ENCODE data around the gene PPP1R14B. TPM values are rescaled to one million over a fixed set of nuclear protein-coding genes. Genes with fewer than 3 reads are reported as not detected.

The PPP1R14B gene
- total RNA-seq, 1 donor from 2014 or later, result 111 TPM

DNA sequence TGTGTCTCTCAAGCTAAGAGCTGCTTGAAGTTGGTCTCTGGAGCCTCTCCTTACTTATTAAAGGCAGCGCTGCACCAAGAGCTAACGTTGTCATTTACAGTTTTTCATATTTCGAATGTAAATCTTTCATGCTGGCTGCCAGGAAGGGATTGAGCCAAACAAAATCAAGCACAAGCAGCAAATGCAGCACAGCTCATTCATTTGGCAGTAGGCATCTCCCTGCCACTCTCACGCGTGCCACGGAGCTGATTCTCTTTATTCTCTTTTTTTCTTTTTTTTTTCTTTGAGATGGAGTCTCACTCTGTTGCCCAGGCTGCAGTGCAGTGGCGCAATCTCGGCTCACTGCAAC is 13.8 kb downstream of the PPP1R14B start:
- intact Hi-C loops (cut with micrococcal nuclease), result loop anchor here (5.0 kb wide), 1 partner anchor 551 kb away; the partner anchor contains the start of gene RTN3

DNA sequence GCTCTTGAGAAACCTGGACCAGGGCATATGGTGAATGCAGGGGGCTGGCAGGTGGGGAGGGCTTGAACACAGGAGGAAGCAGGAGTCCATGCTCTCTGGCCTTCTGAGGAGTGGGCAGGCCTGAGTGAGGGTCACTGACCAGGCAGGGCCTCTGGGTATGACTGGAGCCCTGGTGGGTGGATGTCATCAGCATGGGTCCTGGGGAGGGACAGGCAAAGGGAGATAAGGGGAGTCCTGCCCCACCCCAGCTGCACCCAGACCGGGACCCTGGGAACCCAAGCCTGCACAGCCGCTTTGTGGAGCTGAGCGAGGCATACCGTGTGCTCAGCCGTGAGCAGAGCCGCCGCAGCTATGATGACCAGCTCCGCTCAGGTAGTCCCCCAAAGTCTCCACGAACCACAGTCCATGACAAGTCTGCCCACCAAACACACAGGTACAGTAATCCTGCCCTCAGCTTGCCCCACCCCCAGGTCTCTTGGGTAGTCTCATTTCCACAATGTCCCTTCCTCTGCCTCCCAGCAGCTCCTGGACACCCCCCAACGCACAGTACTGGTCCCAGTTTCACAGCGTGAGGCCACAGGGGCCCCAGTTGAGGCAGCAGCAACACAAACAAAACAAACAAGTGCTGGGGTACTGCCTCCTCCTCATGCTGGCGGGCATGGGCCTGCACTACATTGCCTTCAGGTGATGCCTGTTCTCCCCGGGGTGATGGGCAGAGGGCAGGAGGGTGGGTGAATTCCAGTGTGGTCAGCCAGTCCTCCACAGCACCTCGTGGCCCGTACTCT is 14.4 kb downstream of the PPP1R14B start:
- intact Hi-C loops (cut with micrococcal nuclease), result loop anchor here (5.0 kb wide), 1 partner anchor 550 kb away; the partner anchor contains the start of gene RTN3

DNA sequence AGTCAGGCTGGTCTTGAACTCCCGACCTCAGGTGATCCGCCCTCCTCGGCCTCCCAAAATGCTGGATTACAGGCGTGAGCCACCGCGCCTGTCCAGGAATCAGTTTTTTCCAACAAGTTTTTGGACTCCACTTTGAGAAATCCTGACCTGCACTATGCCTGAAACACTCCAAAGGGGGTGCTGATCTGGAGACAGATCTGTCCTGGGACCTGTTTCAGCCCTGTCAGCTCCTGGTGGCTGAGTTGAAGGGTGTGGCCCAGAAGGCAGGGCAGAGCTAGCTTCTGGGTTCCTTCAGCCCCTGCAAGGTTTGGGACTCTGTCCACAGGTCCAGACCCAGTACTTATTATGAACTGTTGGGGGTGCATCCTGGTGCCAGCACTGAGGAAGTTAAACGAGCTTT is 15.2 kb downstream of the PPP1R14B start:
- intact Hi-C loops (cut with micrococcal nuclease), result loop anchor here (5.0 kb wide), 1 partner anchor 549 kb away; the partner anchor contains the start of gene RTN3

DNA sequence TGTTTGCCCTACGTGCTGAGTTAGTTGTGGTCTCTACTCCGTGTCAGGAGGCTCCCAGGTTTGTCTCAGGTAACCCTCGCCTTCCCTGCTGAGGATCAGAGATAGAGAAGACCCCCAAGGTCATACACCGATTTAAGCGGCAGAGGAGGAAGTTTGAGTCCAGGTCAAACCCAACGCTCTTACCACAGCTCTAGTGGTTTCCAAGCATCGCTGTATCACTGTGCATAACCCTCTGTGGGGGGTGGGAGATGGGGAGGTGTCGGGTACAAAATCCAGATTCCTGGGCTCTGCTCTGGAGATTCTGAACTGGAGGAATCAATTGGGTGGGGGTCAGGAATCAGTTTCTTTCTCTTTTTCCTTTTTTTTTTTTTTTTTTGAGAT is 15.8 kb downstream of the PPP1R14B start:
- intact Hi-C loops (cut with micrococcal nuclease), result loop anchor here (1.0 to 5.0 kb wide), 7 partner anchors 10 to 549 kb away; partner anchors contain the start of genes ESRRA, FKBP2, PPP1R14B and RTN3

DNA sequence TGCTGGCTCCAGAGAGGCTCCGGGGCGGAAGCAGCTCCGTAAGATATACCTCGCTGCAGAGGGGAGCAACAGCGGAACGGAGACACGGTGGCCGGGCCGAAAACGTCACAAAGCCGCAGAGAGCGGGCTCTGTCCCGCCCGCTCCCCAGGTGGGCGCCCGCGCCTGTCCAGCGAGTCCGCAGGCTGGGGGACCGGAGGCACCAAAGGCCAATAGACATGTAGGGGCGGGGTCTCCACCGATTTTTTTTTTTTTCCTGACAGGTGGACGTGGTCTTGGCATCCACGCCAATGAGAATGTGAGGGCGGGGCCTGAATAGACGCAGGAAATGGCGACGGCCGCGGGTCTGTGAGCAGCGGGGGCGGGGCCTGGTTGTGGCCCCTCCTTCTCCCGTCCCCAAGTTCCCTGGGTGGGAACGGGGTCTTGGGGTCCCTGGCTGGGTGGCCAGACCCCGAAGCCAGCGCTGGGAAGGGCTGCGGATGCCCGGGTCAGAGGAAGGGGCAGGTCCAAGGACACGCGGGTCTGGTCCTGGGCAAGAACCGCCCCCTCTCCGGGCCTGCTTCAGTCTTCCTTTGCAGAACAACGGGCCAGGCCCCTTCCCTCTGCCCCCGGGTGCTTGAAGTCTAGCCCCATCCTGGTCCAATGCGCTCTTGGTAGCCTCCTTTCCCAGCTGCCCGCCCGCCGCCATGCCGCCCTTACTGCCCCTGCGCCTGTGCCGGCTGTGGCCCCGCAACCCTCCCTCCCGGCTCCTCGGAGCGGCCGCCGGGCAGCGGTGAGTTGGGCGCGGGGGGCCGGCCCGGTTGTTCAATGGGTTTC is 16.4 kb downstream of the PPP1R14B start, which contains the start of gene DNAJC4:
TSS of gene DNAJC4 (plus strand) at position 378 of the 814 bp plus-strand sequence. CDS start at position 685, 307 bp downstream.
- intact Hi-C loops (cut with micrococcal nuclease), result loop anchor here (1.0 to 5.0 kb wide), 7 partner anchors 11 to 548 kb away; partner anchors contain the start of genes ESRRA, FKBP2, PPP1R14B and RTN3

DNA sequence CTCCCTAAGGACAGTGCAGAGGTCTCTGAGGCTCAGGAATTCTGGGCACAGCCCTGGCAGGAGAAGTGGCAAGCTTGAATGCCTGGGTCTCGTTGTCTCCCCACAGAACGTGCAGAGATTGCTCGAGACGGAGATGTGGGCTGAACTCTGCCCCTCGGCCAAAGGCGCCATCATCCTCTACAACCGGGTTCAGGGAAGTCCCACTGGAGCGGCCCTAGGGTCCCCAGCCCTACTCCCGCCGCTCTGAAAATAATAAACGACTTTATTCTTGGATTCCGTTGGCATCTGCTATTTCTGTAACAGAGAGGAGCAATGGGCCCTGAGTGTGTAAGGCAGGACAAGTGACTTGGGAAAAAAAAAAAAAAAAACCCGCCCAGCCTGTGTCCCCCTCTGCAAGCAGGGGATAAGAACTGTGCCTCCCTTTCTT is 17.0 kb downstream of the PPP1R14B start:
- intact Hi-C loops (cut with micrococcal nuclease), result loop anchor here (1.0 to 5.0 kb wide), 7 partner anchors 12 to 547 kb away; partner anchors contain the start of genes ESRRA, FKBP2, PPP1R14B and RTN3

DNA sequence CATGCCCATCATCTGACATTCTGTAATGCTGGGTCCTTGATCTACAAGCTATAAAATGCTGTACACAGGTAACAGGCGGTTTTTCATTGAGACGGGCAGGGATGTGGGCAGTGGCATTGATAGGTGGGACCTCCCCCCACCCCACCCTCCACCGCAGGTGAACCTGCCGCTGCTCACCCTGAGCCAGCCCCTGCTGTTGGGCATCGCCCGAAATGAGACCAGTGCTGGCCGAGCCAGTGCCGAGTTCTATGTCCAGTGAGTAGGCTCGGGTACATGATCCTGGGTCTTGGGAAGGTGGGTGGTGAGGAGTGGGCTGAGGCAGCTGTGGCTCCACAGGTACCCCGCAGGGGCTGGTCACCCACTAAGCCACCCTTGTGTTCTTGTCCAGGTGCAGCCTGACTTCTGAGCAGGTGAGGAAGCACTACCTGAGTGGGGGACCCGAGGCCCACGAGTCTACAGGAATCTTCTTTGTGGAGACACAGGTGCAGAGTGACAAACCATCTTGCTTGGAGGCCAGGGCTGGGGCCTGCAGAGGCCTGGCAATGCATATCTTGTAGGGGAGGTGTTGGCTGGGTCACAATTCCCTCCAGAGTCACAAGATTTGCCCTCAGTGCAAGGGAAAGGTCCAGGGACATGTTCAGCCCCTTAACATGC is 17.5 kb downstream of the PPP1R14B start:
- intact Hi-C loops (cut with micrococcal nuclease), result no loop called here

DNA sequence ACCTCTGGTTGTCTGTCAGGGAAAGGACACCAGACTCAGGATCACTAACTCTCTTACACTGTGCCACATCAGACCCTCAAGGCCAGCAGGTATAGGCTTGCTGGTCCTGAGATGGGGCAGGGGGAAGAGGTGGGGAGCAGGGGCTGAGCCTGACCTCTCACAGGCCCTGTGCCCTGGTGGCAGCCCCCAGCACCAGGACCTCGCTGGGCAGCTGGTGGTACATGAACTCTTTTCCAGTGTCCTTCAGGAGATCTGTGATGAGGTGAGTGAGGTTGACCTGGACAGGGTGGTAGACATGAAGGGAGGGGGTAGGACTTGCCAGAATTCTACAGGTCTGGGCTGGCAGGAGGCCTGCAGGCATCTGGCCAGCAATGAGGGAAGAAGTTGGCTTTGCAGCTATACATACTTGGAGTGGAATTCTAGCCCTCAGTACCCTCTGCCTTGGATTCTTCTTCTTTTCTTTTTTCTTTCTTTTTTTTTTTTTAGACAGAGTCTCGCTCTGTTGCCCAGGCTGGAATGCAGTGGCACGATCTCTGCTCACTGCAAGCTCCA is 19.3 kb downstream of the PPP1R14B start:
- intact Hi-C loops (cut with micrococcal nuclease), result no loop called here

DNA sequence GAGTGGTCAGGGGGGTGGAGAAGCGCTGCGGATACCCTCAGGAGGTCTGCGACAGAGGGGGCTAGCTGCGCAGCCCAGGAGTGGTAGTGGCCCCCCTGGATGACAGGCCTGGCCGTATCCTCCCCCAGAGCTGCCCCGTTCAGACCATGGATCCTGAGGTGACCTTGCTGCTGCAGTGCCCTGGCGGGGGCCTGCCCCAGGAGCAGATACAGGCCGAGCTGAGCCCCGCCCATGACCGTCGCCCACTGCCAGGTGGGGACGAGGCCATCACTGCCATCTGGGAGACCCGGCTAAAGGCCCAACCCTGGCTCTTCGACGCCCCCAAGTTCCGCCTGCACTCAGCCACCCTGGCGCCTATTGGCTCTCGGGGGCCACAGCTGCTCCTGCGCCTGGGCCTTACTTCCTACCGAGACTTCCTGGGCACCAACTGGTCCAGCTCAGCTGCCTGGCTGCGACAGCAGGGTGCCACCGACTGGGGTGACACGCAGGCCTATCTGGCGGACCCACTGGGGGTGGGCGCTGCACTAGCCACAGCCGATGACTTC is 20.2 kb downstream of the PPP1R14B start:
- intact Hi-C loops (cut with micrococcal nuclease), result loop anchor here (1.0 kb wide), 4 partner anchors 14 to 44 kb away; no protein-coding TSS in a partner anchor

DNA sequence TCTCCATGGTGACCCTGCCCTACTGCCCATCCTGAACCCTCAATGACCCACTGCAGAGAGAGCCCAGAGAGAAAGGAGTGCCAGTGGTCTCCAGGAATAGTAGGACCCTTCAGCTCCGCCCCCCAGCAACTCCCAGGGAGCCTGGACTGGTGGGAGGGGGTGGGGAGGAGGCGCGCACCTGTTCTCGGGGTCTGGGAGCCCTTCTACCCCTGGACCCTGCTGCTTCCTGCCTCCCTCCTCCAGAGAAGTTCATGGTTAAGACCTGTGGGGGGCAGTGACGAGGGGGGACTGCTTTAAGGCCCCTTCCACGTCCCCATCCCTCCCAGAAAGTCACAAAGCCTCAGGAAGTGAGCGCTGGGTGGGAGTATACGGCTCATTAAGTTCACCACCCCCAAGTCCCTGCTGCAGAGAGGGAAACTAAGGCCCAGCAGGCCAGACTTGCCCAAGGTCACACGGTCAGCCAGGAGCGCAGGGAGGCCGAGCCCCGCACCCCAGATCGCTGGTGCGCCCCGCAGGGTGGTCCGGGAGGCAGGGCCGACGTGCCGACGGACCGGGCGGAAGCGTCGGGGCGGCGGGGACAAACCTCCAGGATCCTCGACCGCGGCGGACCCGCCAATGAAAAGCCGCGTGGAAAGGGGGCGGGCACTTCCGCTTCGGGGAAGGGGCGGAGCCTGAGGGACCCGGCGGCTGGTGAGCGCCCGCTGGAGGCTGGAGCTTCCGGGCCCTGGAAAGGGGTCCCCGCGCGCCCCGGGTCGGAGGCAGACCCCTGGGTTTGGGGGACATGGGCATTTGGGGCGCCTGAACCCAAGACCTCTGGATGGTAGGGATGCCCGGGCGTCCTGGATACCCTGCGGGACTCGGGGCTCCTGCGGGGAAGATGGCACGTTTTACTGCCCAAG is 20.9 kb downstream of the PPP1R14B start, which contains the start of the genes NUDT22 and TRPT1:
TSS of gene NUDT22 (plus strand) at position 667 of the 899 bp plus-strand sequence. CDS start 379 bp downstream, outside the sequence.
TSS of gene TRPT1 (minus strand) at position 579 of the 899 bp plus-strand sequence. CDS start at position 253, 326 bp downstream.
- intact Hi-C loops (cut with micrococcal nuclease), result loop anchor here (1.0 kb wide), 4 partner anchors 14 to 44 kb away; no protein-coding TSS in a partner anchor

DNA sequence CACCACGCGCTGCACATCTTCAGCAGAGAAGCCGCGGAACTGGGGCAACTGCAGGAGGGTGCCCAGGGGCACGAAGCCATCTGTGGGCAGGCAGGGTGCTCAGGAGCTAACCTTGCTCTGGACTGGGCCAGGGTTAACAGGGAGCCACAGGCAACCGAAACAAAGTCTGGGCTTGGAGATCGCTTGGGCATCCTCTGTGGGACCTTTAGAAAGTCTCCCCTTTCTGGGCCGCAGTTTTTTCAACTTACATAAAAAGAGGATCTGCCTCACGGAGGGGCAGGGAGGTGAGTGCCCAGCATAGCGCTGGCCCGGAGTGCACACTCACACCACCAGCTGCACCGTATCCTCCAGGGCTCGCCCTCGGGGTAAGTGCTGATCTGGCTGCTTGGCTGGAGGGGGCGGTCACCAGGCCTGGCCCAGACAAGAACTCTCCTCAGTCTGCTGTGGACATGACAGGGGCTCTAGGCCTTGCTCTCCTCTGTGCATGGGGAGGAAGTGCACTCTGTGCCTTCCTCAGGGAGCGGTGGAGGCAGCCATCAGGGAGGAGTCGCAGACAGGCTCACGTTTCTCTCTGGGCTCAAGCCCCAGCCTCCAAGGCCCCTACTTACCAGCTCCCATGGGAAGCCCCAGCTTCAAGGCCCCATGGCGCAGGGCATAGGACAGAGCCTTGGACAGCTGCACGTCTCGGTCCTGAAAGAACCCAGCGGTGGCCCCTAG is 21.7 kb downstream of the PPP1R14B start:
- intact Hi-C loops (cut with micrococcal nuclease), result no loop called here

DNA sequence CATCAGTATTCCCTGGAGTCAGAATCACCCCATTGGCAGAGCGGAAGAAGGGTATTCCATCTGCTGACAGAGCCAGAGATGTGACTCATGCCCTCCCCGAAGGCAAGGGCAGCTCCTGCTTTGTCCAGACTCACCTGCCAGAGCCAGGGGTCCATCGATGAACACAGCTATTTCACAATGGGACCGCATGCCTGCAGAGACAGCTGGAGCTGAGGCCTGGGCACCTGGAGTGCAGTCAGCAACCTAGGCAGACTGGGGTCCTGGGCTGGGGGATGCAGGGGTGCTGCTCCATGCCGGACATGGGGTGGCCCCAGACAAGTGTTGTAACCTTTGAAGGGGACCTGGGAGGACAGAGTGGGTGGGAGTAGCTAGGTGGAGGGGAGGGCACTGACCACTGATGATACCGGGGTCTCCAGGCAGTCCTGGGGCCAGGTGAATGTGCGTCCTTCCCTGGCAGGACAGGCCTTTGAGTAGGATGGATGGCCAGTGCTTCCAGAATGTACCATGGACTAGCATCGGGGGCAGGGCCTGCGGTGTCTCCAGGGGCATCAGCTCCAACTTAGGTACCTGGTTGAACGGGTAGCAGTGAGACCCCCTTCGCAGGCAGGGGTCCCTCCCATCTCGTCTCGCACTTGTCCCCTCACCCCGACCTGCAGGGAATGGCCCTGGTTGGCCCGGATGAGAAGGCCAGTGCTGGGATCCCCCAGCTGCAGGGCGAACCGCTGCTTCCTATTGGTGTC is 22.4 kb downstream of the PPP1R14B start:
- intact Hi-C loops (cut with micrococcal nuclease), result no loop called here

DNA sequence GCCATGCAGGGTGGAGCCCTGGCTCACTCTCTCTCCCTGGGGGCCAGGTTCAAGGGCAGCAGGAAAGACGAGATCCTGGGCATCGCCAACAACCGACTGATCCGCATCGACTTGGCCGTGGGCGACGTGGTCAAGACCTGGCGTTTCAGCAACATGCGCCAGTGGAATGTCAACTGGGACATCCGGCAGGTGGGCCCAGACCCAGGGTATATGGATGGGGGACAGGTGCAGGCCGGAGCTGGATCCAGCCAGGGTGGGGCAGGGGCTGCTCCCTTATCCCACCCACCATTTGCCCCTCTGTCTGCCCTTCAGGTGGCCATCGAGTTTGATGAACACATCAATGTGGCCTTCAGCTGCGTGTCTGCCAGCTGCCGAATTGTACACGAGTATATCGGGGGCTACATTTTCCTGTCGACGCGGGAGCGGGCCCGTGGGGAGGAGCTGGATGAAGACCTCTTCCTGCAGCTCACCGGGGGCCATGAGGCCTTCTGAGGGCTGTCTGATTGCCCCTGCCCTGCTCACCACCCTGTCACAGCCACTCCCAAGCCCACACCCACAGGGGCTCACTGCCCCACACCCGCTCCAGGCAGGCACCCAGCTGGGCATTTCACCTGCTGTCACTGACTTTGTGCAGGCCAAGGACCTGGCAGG is 23.6 kb downstream of the PPP1R14B start:
- intact Hi-C loops (cut with micrococcal nuclease), result no loop called here

DNA sequence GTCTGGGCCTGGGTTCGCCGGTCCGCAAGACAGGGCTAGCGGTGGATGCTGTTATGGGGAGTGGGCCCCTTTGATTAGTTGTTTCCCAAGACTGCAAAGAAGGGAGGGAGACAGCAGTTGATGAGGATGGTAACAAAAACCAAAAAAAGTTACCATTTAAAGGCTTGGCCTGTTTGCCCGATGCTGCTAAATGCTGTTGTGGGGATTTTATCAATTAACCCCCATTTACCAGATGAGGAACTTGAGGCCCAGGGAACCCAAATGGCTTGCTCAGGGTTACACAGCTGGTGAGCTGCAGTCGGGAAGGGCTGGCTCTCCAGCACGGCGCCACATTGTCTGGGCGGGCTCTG is 24.1 kb downstream of the PPP1R14B start:
- intact Hi-C loops (cut with micrococcal nuclease), result no loop called here

DNA sequence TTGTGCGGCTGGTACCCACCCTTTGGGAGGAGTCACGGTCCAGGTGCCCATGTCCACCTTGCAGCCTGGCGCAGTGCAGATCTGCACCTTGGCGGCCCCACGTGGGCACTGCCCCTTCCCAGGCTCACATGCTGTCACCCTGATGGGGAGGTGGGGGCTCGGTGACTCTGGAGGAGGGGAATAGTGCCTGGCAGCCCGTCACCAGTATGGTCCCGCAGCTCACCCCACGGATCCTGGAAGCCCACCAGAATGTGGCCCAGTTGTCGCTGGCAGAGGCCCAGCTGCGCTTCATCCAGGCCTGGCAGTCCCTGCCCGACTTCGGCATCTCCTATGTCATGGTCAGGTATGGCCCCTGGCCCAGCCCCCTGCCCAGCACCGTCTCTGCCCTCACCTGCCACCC is 25.9 kb downstream of the PPP1R14B start:
- intact Hi-C loops (cut with micrococcal nuclease), result no loop called here

DNA sequence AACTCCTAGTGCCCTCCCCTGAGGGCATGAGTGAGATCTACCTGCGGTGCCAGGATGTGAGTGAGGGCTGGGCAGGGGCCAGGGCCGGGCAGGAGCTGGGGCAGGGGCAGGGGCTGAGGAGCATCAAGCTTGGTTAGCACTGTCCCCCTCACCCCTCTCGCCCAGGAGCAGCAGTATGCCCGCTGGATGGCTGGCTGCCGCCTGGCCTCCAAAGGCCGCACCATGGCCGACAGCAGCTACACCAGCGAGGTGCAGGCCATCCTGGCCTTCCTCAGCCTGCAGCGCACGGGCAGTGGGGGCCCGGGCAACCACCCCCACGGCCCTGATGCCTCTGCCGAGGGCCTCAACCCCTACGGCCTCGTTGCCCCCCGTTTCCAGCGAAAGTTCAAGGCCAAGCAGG is 26.5 kb downstream of the PPP1R14B start:
- intact Hi-C loops (cut with micrococcal nuclease), result no loop called here

DNA sequence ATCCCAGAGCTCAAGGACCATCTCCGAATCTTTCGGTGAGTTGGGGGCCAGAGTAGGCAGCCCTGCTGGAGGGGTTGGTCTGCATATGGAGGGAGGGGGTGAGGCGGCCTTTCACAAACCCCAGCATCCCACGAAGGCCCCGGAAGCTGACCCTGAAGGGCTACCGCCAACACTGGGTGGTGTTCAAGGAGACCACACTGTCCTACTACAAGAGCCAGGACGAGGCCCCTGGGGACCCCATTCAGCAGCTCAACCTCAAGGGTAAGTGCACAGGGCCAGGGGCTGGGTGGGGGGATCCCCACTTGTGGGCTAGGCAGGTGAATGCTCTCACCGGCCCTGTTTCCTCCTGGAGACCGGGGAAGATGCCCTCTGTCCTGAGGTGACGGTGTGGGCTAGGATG is 27.0 kb downstream of the PPP1R14B start:
- intact Hi-C loops (cut with micrococcal nuclease), result no loop called here

DNA sequence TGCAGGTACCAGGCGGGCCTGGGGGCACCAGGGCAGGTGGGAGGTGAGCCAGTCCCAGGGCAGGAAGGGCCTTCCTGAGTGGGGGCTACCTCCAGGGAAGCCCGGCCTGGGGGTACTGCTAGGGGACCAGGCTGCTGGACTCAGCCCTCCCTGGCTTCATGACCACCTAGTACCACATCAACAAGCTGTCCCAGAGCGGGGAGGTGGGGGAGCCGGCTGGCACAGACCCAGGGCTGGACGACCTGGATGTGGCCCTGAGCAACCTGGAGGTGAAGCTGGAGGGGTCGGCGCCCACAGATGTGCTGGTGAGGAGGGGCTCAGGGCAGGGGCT is 27.4 kb downstream of the PPP1R14B start:
- intact Hi-C loops (cut with micrococcal nuclease), result no loop called here

Measured in T-helper 1 cell treated with Interleukin-12 subunit alpha and Interleukin-12 subunit beta and Interleukin-4 antibody, amounts not matched to agents 30 ng/mL and 1 ng/mL, for 36 hours (primary cell).